ENCODE data around the gene UBE2M. TPM values are rescaled to one million over a fixed set of nuclear protein-coding genes. Genes with fewer than 3 reads are reported as not detected.

Gene UBE2M
- polyA plus RNA-seq, 2 of the 4 experiments (the other 2 are of a cell fraction), result 139 to 190 TPM

DNA sequence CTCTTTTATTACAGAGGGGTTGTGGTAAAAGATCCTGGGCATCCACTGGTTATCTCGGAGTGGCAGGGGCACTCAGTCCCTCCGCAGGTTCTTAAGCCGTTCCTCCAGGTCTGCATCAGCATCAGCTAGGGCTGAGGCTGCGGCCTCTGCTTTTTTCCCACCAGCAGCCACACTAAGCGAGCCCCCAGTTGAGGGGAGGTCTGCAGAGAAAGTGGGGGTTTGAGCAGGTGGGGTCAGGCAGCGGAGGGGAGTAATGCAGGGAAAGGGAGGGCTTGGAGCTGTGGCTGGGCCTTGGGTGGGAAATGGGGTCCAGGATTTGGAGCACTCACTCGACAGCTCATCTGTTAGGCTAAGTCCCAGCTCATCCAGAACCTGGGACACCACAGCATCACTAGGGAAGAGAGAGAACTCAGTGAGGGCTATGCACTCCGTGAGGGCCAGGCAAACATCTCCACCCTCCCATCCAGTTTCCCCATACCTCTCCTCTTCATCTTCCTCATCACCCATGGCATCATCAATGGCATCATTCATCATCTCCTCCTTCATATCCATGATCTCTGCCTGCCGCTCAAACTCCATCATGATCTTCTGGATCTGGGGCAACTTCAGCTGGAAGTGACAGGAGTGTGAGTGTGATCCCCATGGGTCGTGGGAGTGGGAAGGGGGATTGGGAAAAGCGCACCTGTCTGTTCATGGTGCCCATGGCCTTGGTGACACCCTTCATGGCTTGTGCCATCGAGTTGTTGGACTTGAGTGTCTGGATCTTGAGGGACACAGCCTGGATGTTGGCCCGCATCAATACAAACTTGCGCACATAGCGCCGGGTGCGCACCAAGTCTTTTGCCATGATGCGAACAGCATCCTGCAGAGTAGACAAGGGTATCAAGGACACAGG is 6.6 kb downstream of the UBE2M start:
- WGBS (ENCODE audit: missing lambda C conversion rate), result 93% methylated on average over 18 of the region's 18 CpGs
- Histone ChIP-seq H3K4me2 (no peak overlapping the region), H3K27ac (no peak overlapping the region), H3K9me3 (no peaks in the 10 kb centered on the region), H3K4me1 (peaks cover 34% of the 10 kb centered on the region), H3K4me3 (no peak overlapping the region)
- ChIA-PET CTCF (interaction anchor here (0.6 to 13.8 kb wide), 2 partner anchors 14 to 32 kb away, joined by 3 to 222 read pairs; partner anchors contain the start of gene ZBTB45), POLR2A (interaction anchor here (1.2 to 6.8 kb wide), 3 partner anchors 7 to 31 kb away, joined by 3 to 103 read pairs (median 85); partner anchors contain the start of genes TRIM28 and ZBTB45)
- DNase-seq (ENCODE audit: low read depth in 1 of 2, low spot score in 1 of 2) (no peak), FAIRE-seq (no peak), ATAC-seq (no peak)
- no peak for TF ChIP-seq MAFK (IDR thresholded peaks at IDR 0.05; ENCODE audit: partially characterized antibody)
- peak; percentile 86; the same call in 1 of the 2 replicates for TF ChIP-seq POLR2AphosphoS2 (conservative IDR thresholded peaks at IDR 0.05; ENCODE audit: low read length)
- no peak for TF ChIP-seq FOXS1 (CRISPR knock-in tag; IDR thresholded peaks at IDR 0.05)
- TF ChIP-seq BHLHE40 (IDR thresholded peaks at IDR 0.05; ENCODE audit: low read depth, low read length), result no peak
- TF ChIP-seq ZNF302 (CRISPR knock-in tag; IDR thresholded peaks at IDR 0.05), result no peak
- TF ChIP-seq HEYL (CRISPR knock-in tag; IDR thresholded peaks at IDR 0.05), result no peak
- TF ChIP-seq, protein P1, sequence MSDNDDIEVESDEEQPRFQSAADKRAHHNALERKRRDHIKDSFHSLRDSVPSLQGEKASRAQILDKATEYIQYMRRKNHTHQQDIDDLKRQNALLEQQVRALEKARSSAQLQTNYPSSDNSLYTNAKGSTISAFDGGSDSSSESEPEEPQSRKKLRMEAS (IDR thresholded peaks at IDR 0.05), result no peak
- TF ChIP-seq, protein P2, sequence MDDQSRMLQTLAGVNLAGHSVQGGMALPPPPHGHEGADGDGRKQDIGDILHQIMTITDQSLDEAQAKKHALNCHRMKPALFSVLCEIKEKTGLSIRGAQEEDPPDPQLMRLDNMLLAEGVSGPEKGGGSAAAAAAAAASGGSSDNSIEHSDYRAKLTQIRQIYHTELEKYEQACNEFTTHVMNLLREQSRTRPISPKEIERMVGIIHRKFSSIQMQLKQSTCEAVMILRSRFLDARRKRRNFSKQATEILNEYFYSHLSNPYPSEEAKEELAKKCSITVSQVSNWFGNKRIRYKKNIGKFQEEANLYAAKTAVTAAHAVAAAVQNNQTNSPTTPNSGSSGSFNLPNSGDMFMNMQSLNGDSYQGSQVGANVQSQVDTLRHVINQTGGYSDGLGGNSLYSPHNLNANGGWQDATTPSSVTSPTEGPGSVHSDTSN (IDR thresholded peaks at IDR 0.05), result peak; percentile 60; the same call in 1 of the 2 replicates
- TF ChIP-seq ATOH8 (CRISPR knock-in tag; IDR thresholded peaks at IDR 0.05; ENCODE audit: low read depth), result no peak
- no peak for TF ChIP-seq USF2 (IDR thresholded peaks at IDR 0.05)
- TF ChIP-seq NR3C1 (IDR thresholded peaks at IDR 0.05), result no peak
- no peak for TF ChIP-seq FOSL2 (IDR thresholded peaks at IDR 0.05)
- no peak for TF ChIP-seq FOSL2 (CRISPR knock-in tag; IDR thresholded peaks at IDR 0.05)
- no peak for TF ChIP-seq HDAC2 (IDR thresholded peaks at IDR 0.05)
- no peak for TF ChIP-seq NPAS2 (CRISPR knock-in tag; IDR thresholded peaks at IDR 0.05; ENCODE audit: borderline replicate concordance)
- no peak for TF ChIP-seq RNF2 (IDR thresholded peaks at IDR 0.05; ENCODE audit: borderline replicate concordance, low read depth)
- TF ChIP-seq RARB (CRISPR knock-in tag; IDR thresholded peaks at IDR 0.05), result 0 out of 2 replicates have a peak, but pooled peaks have one; percentile 28
- no peak for TF ChIP-seq KDM1A (IDR thresholded peaks at IDR 0.05; ENCODE audit: low read depth)
- no peak for TF ChIP-seq FOSB (CRISPR knock-in tag; IDR thresholded peaks at IDR 0.05)
- no peak for TF ChIP-seq EHF (CRISPR knock-in tag; IDR thresholded peaks at IDR 0.05)
- no peak for TF ChIP-seq ZSCAN20 (CRISPR knock-in tag; IDR thresholded peaks at IDR 0.05)
- TF ChIP-seq POLR2A (IDR thresholded peaks at IDR 0.05; ENCODE audit: low read length), result no peak
- TF ChIP-seq ZC3H11A (IDR thresholded peaks at IDR 0.05), result no peak
- TF ChIP-seq ZFP36 (IDR thresholded peaks at IDR 0.05; ENCODE audit: borderline replicate concordance, partially characterized antibody), result no peak
- TF ChIP-seq EHMT2 (IDR thresholded peaks at IDR 0.05; ENCODE audit: low read depth), result no peak
- TF ChIP-seq CHD2 (IDR thresholded peaks at IDR 0.05; ENCODE audit: low read length, partially characterized antibody), result no peak
- no peak for TF ChIP-seq E2F6 (IDR thresholded peaks at IDR 0.05; ENCODE audit: borderline replicate concordance, low read depth)
- TF ChIP-seq CTCF (IDR thresholded peaks at IDR 0.05), result no peak
- no peak for TF ChIP-seq CHD4 (IDR thresholded peaks at IDR 0.05; ENCODE audit: borderline replicate concordance)
- TF ChIP-seq SREBF2 (IDR thresholded peaks at IDR 0.05), result no peak
- TF ChIP-seq RCOR1 (IDR thresholded peaks at IDR 0.05; ENCODE audit: low read depth, low read length), result no peak
- TF ChIP-seq KDM5A (IDR thresholded peaks at IDR 0.05), result no peak
- TF ChIP-seq TFCP2L1 (CRISPR knock-in tag; IDR thresholded peaks at IDR 0.05), result 0 out of 2 replicates have a peak, but pooled peaks have one; percentile 15
- no peak for TF ChIP-seq MAZ (IDR thresholded peaks at IDR 0.05; ENCODE audit: borderline replicate concordance, low read depth, low read length)
- TF ChIP-seq ESRRA (IDR thresholded peaks at IDR 0.05; ENCODE audit: borderline replicate concordance, low read length), result no peak
- TF ChIP-seq HOXB13 (CRISPR knock-in tag; IDR thresholded peaks at IDR 0.05; ENCODE audit: low read depth), result no peak
- no peak for TF ChIP-seq CBX2 (IDR thresholded peaks at IDR 0.05; ENCODE audit: borderline replicate concordance, low read depth)
- peak in 1 of 2 experiments; percentile 21; a peak in 2 of 5 replicates for TF ChIP-seq JUN (IDR thresholded peaks at IDR 0.05)
